Measurements from ENCODE around the gene NOS2.

The NOS2 gene

DNA sequence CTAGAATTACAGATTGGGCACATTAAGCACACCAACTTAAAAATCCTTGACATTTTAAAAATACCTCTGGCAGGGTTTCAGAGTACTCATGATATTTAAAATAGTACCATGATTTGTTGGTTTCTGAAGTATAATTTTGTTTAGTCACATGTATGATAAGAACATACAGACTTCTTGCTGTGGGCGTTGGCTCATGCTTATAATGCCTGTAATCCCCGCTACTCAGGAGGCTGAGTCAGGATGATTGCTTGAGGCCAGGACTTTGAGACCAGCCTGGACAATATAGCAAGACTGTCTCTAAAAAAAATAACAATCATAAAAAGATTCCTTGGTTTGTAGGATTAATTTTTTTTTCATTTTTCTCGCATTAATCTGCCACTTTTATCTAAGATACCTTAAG is 78.5 kb downstream of the NOS2 start:
- DNase-seq (ENCODE audit: low read depth, low spot score) = no peak

Data from smooth muscle cell of the brain vasculature (primary cell).